ENCODE results near the gene CTU1.

The CTU1 gene

GRCh38 chr19:51131780-51132680 lies 23.8 kb upstream of the CTU1 start:
- peak in 7 of 51 donors; percentile 6 to 31 (median 16) for DNase-seq

GRCh38 chr19:51129716-51130115 lies 21.5 kb upstream of the CTU1 start:
- DNase-seq = no peak

- DNase-seq = no peak
Measured at GRCh38 chr19:51128227-51128626, 20.0 kb upstream of the CTU1 start.

GRCh38 chr19:51127755-51128154 lies 19.5 kb upstream of the CTU1 start:
- peak in 6 of 51 donors; percentile 11 to 30 (median 20) for DNase-seq

- DNase-seq = no peak
Measured at GRCh38 chr19:51127032-51127431, 18.8 kb upstream of the CTU1 start.

GRCh38 chr19:51125421-51126075 lies 17.3 kb upstream of the CTU1 start:
- no peak for DNase-seq

- DNase-seq = peak in 12 of 51 donors; percentile 7 to 37 (median 22)
Measured at GRCh38 chr19:51124729-51125128, 16.5 kb upstream of the CTU1 start, which contains the start of gene SIGLEC9. Gene SIGLEC9, plus strand, starts transcription at chr19:51124906. Its CDS starts 69 bp downstream, at chr19:51124975.

- DNase-seq = no peak
Measured at GRCh38 chr19:51124216-51124615, 16.0 kb upstream of the CTU1 start.

GRCh38 chr19:51123802-51124201 lies 15.6 kb upstream of the CTU1 start:
- no peak for DNase-seq

GRCh38 chr19:51123381-51123800 lies 15.2 kb upstream of the CTU1 start:
- no peak for DNase-seq

GRCh38 chr19:51122112-51122981 lies 14.1 kb upstream of the CTU1 start:
- no peak for DNase-seq

GRCh38 chr19:51121257-51121656 lies 13.0 kb upstream of the CTU1 start:
- DNase-seq = no peak

GRCh38 chr19:51120160-51120559 lies 12.0 kb upstream of the CTU1 start:
- no peak for DNase-seq

GRCh38 chr19:51119611-51120010 lies 11.4 kb upstream of the CTU1 start:
- DNase-seq = no peak

GRCh38 chr19:51119101-51119500 lies 10.9 kb upstream of the CTU1 start:
- no peak for DNase-seq

- no peak for DNase-seq
Measured at GRCh38 chr19:51116736-51117286, 8.6 kb upstream of the CTU1 start.

GRCh38 chr19:51114087-51114729 lies 6.0 kb upstream of the CTU1 start:
- no peak for DNase-seq

- no peak for DNase-seq
Measured at GRCh38 chr19:51111606-51112005, 3.4 kb upstream of the CTU1 start.

GRCh38 chr19:51110666-51110971 lies 2.4 kb upstream of the CTU1 start:
- no peak for DNase-seq

- DNase-seq = peak in 13 of 51 donors; percentile 71 to 93 (median 80)
Measured at GRCh38 chr19:51108805-51109146, 567 bp upstream of the CTU1 start.
